Measurements from ENCODE around the gene CFAP90.

- TF ChIP-seq ZNF302 (CRISPR knock-in tag; IDR thresholded peaks at IDR 0.05) (no peak), CTCF (IDR thresholded peaks at IDR 0.05) (no peak), POLR2A (IDR thresholded peaks at IDR 0.05; ENCODE audit: low read length) (peak; percentile 90), CHD2 (IDR thresholded peaks at IDR 0.05; ENCODE audit: low read length, partially characterized antibody) (no peak), ZFP36 (IDR thresholded peaks at IDR 0.05; ENCODE audit: borderline replicate concordance, partially characterized antibody) (no peak), RAD21 (conservative IDR thresholded peaks at IDR 0.05 in 1 of 2, IDR thresholded peaks at IDR 0.05 in 1 of 2) (no peak)
Measured at GRCh38 chr5:7868773-7869473, 18.0 kb upstream of the CFAP90 start, which contains the start of the genes FASTKD3 and MTRR.
